Hepatocyte (in vitro differentiated cells): Measurements from ENCODE around the gene LIPF.

Experiments
- CTCF ChIP-seq: fragments of 200-600 bp; sonication (generic); IDR thresholded peaks from 2 replicates; pipeline ENCODE4 v1.5.1; 2016; ENCODE audit warnings: antibody characterized with exemption, mild to moderate bottlenecking; ENCODE audit not compliant: poor library complexity
- EZH2 ChIP-seq: fragments of 200-600 bp; sonication (generic); IDR thresholded peaks from 2 replicates; pipeline ENCODE4 v1.6.1; 2016; ENCODE audit warnings: antibody characterized with exemption, mild to moderate bottlenecking, borderline replicate concordance
- EZH2phosphoT487 ChIP-seq: fragments of 200-600 bp; sonication (generic); IDR thresholded peaks from one replicate; pipeline ENCODE4 v1.6.1; 2018; ENCODE audit warnings: antibody characterized with exemption, mild to moderate bottlenecking, low read depth, moderate library complexity; ENCODE audit not compliant: unreplicated experiment, severe bottlenecking

- TF ChIP-seq CTCF, result no peak
- no peak for TF ChIP-seq EZH2
- TF ChIP-seq EZH2phosphoT487, result no peak
These were observed 46.4 kb upstream of the LIPF start for GRCh38 chr10:88617772-88618300.
